ENCODE results near the gene EVC2. TPM values are rescaled to one million over a fixed set of nuclear protein-coding genes. Genes with fewer than 3 reads are reported as not detected.

Gene EVC2
- total RNA-seq, 4 donors from 2014 or later, result 7.8 to 22.2 (median 9.9) TPM

- H3K4me1 ChIP-seq, result no peaks in the 10 kb centered on the region
- no peaks in the 10 kb centered on the region for H3K9me3 ChIP-seq
- TF ChIP-seq POLR2AphosphoS5 (IDR thresholded peaks at IDR 0.05), result no peak
- no peak for TF ChIP-seq CTCF (IDR thresholded peaks at IDR 0.05)
- TF ChIP-seq POLR2A (IDR thresholded peaks at IDR 0.05), result no peak
- TF ChIP-seq EP300 (IDR thresholded peaks at IDR 0.05), result no peak
- no peak overlapping the region for H3K27ac ChIP-seq
- no peak for DNase-seq (ENCODE audit: low spot score in 2 of 2)
- WGBS, result 91% methylated on average over 6 of the region's 6 CpGs
- H3K27me3 ChIP-seq, result no peaks in the 10 kb centered on the region
- H3K36me3 ChIP-seq, result peaks cover 48% of the 10 kb centered on the region
- no peak overlapping the region for H3K4me3 ChIP-seq
Measured at GRCh38 chr4:5566526-5566925, 141.8 kb downstream of the EVC2 start.

GRCh38 chr4:5563856-5564255 is 144.5 kb downstream of the EVC2 start:
- DNase-seq (ENCODE audit: low spot score in 2 of 2), result no peak
- peaks cover 64% of the 10 kb centered on the region for H3K36me3 ChIP-seq
- WGBS, result 92% methylated on average over 6 of the region's 6 CpGs
- H3K27ac ChIP-seq, result no peak overlapping the region
- no peaks in the 10 kb centered on the region for H3K4me1 ChIP-seq
- no peak overlapping the region for H3K4me3 ChIP-seq
- H3K9me3 ChIP-seq, result no peaks in the 10 kb centered on the region
- H3K27me3 ChIP-seq, result no peaks in the 10 kb centered on the region
- TF ChIP-seq CTCF (IDR thresholded peaks at IDR 0.05) (no peak), POLR2AphosphoS5 (IDR thresholded peaks at IDR 0.05) (no peak), POLR2A (IDR thresholded peaks at IDR 0.05) (no peak), EP300 (IDR thresholded peaks at IDR 0.05) (no peak)

GRCh38 chr4:5562476-5562875 is 145.9 kb downstream of the EVC2 start:
- Histone ChIP-seq H3K4me1 (no peaks in the 10 kb centered on the region), H3K36me3 (peaks cover 60% of the 10 kb centered on the region), H3K4me3 (no peak overlapping the region), H3K9me3 (no peaks in the 10 kb centered on the region), H3K27me3 (no peaks in the 10 kb centered on the region), H3K27ac (no peak overlapping the region)
- no peak for TF ChIP-seq POLR2AphosphoS5 (IDR thresholded peaks at IDR 0.05)
- no peak for TF ChIP-seq CTCF (IDR thresholded peaks at IDR 0.05)
- no peak for TF ChIP-seq EP300 (IDR thresholded peaks at IDR 0.05)
- no peak for TF ChIP-seq POLR2A (IDR thresholded peaks at IDR 0.05)
- no peak for DNase-seq (ENCODE audit: low spot score in 2 of 2)
- 89% methylated on average over 7 of the region's 7 CpGs for WGBS

GRCh38 chr4:5561286-5561685 is 147.1 kb downstream of the EVC2 start:
- H3K36me3 ChIP-seq, result peaks cover 55% of the 10 kb centered on the region
- no peaks in the 10 kb centered on the region for H3K9me3 ChIP-seq
- DNase-seq (ENCODE audit: low spot score in 2 of 2), result no peak
- no peaks in the 10 kb centered on the region for H3K4me1 ChIP-seq
- no peaks in the 10 kb centered on the region for H3K27me3 ChIP-seq
- WGBS, result 89% methylated on average over 4 of the region's 4 CpGs
- H3K27ac ChIP-seq, result no peak overlapping the region
- no peak overlapping the region for H3K4me3 ChIP-seq
- TF ChIP-seq EP300 (IDR thresholded peaks at IDR 0.05) (no peak), CTCF (IDR thresholded peaks at IDR 0.05) (no peak), POLR2A (IDR thresholded peaks at IDR 0.05) (no peak)

- peaks cover 44% of the 10 kb centered on the region for H3K36me3 ChIP-seq
- TF ChIP-seq EP300 (IDR thresholded peaks at IDR 0.05), result no peak
- no peak for TF ChIP-seq POLR2A (IDR thresholded peaks at IDR 0.05)
- no peak for TF ChIP-seq POLR2AphosphoS5 (IDR thresholded peaks at IDR 0.05)
- no peak for TF ChIP-seq CTCF (IDR thresholded peaks at IDR 0.05)
- no peaks in the 10 kb centered on the region for H3K27me3 ChIP-seq
- no peaks in the 10 kb centered on the region for H3K9me3 ChIP-seq
- H3K4me3 ChIP-seq, result no peak overlapping the region
- DNase-seq (ENCODE audit: low spot score in 2 of 2), result no peak
- no peaks in the 10 kb centered on the region for H3K4me1 ChIP-seq
- WGBS, result 68% methylated on average over 1 of the region's 1 CpG
- no peak overlapping the region for H3K27ac ChIP-seq
Measured at GRCh38 chr4:5558502-5558901, 149.9 kb downstream of the EVC2 start.
